Breast epithelium (tissue), 3 donors: Measurements from ENCODE around the gene RCOR1.

Experiments used
- POLR2A ChIP-seq: fragments of 450-650 bp; IDR thresholded peaks from one replicate; pipeline ENCODE4 v1.6.1; 2016; ENCODE audit warnings: antibody characterized with exemption, mild to moderate bottlenecking, moderate library complexity
- POLR2AphosphoS5 ChIP-seq, 3 donors: sonication (generic); formaldehyde crosslinking; IDR thresholded peaks; one replicate each; pipeline ENCODE4 v1.6.1; 2017; ENCODE audit warnings: antibody characterized with exemption in 3 of 3
- TF ChIP-seq, protein P1 (sequence below), 3 donors: fragments of 450-650 bp; IDR thresholded peaks; one replicate each; pipeline ENCODE4 v1.5.1; 2016 to 2017; ENCODE audit warnings: antibody characterized with exemption in 3 of 3, mild to moderate bottlenecking in 3 of 3, moderate library complexity in 3 of 3

DNA sequence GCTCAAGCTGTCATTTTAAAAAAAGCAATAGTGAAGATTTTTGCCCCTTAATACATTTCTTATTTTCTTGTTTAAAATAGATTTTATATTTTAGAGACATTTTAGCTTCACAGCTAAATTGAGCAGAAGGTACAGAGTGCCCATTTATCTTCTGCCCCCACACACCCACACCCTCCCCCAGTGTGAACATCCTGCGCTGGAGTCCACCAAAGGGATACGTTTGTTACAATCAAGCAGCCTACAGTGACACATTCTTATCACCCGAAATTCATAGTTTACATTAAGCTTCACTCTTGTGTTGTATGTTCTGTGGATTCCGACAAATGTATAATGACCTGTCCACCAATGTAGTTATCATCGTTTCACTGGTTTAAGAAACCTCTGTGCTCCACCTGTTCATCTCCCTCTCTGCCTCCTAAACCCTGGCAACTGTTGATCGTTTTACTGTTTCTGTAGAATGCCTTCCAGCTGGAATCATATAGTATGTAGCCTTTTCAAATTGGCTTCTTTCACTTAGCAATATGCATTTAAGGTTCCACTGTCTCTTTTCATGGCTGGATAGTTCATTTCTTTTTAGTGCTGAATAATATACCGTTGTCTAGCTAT, 93.8 kb downstream of the RCOR1 start:
- TF ChIP-seq, protein P1, sequence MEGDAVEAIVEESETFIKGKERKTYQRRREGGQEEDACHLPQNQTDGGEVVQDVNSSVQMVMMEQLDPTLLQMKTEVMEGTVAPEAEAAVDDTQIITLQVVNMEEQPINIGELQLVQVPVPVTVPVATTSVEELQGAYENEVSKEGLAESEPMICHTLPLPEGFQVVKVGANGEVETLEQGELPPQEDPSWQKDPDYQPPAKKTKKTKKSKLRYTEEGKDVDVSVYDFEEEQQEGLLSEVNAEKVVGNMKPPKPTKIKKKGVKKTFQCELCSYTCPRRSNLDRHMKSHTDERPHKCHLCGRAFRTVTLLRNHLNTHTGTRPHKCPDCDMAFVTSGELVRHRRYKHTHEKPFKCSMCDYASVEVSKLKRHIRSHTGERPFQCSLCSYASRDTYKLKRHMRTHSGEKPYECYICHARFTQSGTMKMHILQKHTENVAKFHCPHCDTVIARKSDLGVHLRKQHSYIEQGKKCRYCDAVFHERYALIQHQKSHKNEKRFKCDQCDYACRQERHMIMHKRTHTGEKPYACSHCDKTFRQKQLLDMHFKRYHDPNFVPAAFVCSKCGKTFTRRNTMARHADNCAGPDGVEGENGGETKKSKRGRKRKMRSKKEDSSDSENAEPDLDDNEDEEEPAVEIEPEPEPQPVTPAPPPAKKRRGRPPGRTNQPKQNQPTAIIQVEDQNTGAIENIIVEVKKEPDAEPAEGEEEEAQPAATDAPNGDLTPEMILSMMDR (IDR thresholded peaks at IDR 0.05): no peak
- TF ChIP-seq POLR2A (no peak), POLR2AphosphoS5 (IDR thresholded peaks at IDR 0.05) (no peak)
